SK-N-SH (cell line): ENCODE results near the gene ASPDH. TPM values are rescaled to one million over a fixed set of nuclear protein-coding genes. Genes with fewer than 3 reads are reported as not detected.

Experiments used
- CTCF ChIA-PET: fragments of 300-600, 350-600 bp; formaldehyde crosslinking; extraction: SDS; loops from one replicate; lab custom pipeline; 2021; lab: Yijun Ruan, JAX
- POLR2A ChIA-PET: fragments of 350-600 bp; sonication (Branson Sonifier 250); formaldehyde crosslinking; extraction: SDS; loops from one replicate; lab custom pipeline; 2020; ENCODE audit warnings: antibody characterized with exemption, inconsistent platforms; lab: Yijun Ruan, JAX
- DNase-seq: peaks from one replicate; pipeline ENCODE4 v3.0.0; 2012
- H2AFZ ChIP-seq: fragments of 200-600 bp; sonication (generic); 2 replicates; pipeline ENCODE4 v1.8.1; 2016; ENCODE audit warnings: antibody characterized with exemption, mild to moderate bottlenecking, low read depth
- H3F3A ChIP-seq: fragments of 200-600 bp; sonication (generic); replicated peaks from 2 replicates; pipeline ENCODE3; 2016; ENCODE audit warnings: antibody characterized with exemption, mild to moderate bottlenecking; ENCODE audit not compliant: insufficient read depth
- H3K27ac ChIP-seq, 2 experiments: fragments of 200-500 bp in 1 of 2; fragments of 200-600 bp in 1 of 2; sonication (Bioruptor generic) in 1 of 2; sonication (generic), shearing (Covaris generic) in 1 of 2; 2 replicates each; pipeline versions ENCODE4 v1.5.1 to v1.6.1; 2014 to 2016; ENCODE audit warnings: low read depth in 2 of 2, inconsistent platforms in 1 of 2, low read length in 1 of 2, mild to moderate bottlenecking in 1 of 2, mixed read lengths in 1 of 2
- H3K27me3 ChIP-seq: fragments of 200-600 bp; sonication (generic), shearing (Covaris generic); 2 replicates; pipeline ENCODE4 v1.6.1; 2016; ENCODE audit warnings: mixed run types; ENCODE audit not compliant: insufficient read depth
- H3K36me3 ChIP-seq, 2 experiments: fragments of 200-500 bp in 1 of 2; fragments of 200-600 bp in 1 of 2; sonication (Bioruptor generic) in 1 of 2; sonication (generic) in 1 of 2; replicated peaks in 1 of 2; 2 replicates each; pipeline versions ENCODE3 to v1.5.1; 2014 to 2016; ENCODE audit warnings: low read length in 1 of 2, mild to moderate bottlenecking in 1 of 2; ENCODE audit not compliant: insufficient read depth in 2 of 2, control insufficient read depth in 1 of 2
- H3K4me1 ChIP-seq, 2 experiments: fragments of 200-500 bp in 1 of 2; fragments of 200-600 bp in 1 of 2; sonication (Bioruptor generic) in 1 of 2; sonication (generic), shearing (Covaris generic) in 1 of 2; 2 replicates each; pipeline versions ENCODE4 v1.5.1 to v1.6.1; 2014 to 2016; ENCODE audit warnings: low read depth in 1 of 2, low read length in 1 of 2, mixed run types in 1 of 2; ENCODE audit not compliant: insufficient read depth in 2 of 2, control insufficient read depth in 1 of 2
- H3K4me2 ChIP-seq: fragments of 200-600 bp; sonication (generic), shearing (Covaris generic); 2 replicates; pipeline ENCODE4 v1.6.1; 2017; ENCODE audit warnings: mixed run types
- H3K4me3 ChIP-seq, 2 experiments: fragments of 200-500 bp in 1 of 2; fragments of 200-600 bp in 1 of 2; sonication (Bioruptor generic) in 1 of 2; sonication (generic), shearing (Covaris generic) in 1 of 2; 2 replicates each; pipeline versions ENCODE4 v1.5.1 to v1.8.1; 2014 to 2016; ENCODE audit warnings: low read depth in 2 of 2, inconsistent platforms in 1 of 2, low read length in 1 of 2, mild to moderate bottlenecking in 1 of 2, mixed read lengths in 1 of 2, moderate library complexity in 1 of 2
- H3K79me2 ChIP-seq: fragments of 200-600 bp; sonication (generic); 2 replicates; pipeline ENCODE4 v1.8.1; 2017; ENCODE audit warnings: mild to moderate bottlenecking; ENCODE audit not compliant: insufficient read depth
- H3K9ac ChIP-seq: fragments of 200-600 bp; sonication (generic); 2 replicates; pipeline ENCODE4 v1.6.1; 2017; ENCODE audit warnings: mixed run types
- H3K9me2 ChIP-seq: fragments of 200-600 bp; sonication (generic); 2 replicates; pipeline ENCODE4 v1.6.1; 2017; ENCODE audit warnings: mixed run types
- H3K9me3 ChIP-seq: fragments of 200-600 bp; sonication (generic); 2 replicates; pipeline ENCODE4 v1.6.1; 2017; ENCODE audit warnings: mixed run types, mild to moderate bottlenecking, moderate library complexity
- H4K20me1 ChIP-seq: fragments of 200-600 bp; sonication (generic); 2 replicates; pipeline ENCODE4 v1.6.1; 2017; ENCODE audit warnings: mild to moderate bottlenecking, mixed run types; ENCODE audit not compliant: insufficient read depth
- CTCF ChIP-seq: fragments of 200-600 bp; sonication (generic); IDR thresholded peaks from 2 replicates; pipeline ENCODE4 v1.6.1; 2017; ENCODE audit warnings: antibody characterized with exemption, mild to moderate bottlenecking, moderate library complexity
- FOXJ3 ChIP-seq: sonication (generic); formaldehyde crosslinking; IDR thresholded peaks from 2 replicates; pipeline ENCODE4 v1.5.1; 2020; ENCODE audit warnings: mild to moderate bottlenecking, missing genetic modification reagents
- FOXM1 ChIP-seq: IDR thresholded peaks from 2 replicates; pipeline ENCODE4 v1.4.0; 2012; ENCODE audit warnings: low read depth, mild to moderate bottlenecking
- MAX ChIP-seq: IDR thresholded peaks from 2 replicates; pipeline ENCODE4 v1.4.0; 2012; ENCODE audit warnings: low read depth
- NRF1 ChIP-seq: IDR thresholded peaks from 2 replicates; pipeline ENCODE4 v1.6.1; 2012; ENCODE audit warnings: low read depth, mild to moderate bottlenecking, low read length
- PBX3 ChIP-seq: IDR thresholded peaks from 2 replicates; pipeline ENCODE4; 2012
- RCOR1 ChIP-seq: fragments of 150-350 bp; IDR thresholded peaks from 2 replicates; pipeline ENCODE4 v1.6.1; 2017; ENCODE audit warnings: antibody characterized with exemption, low read length
- RFX5 ChIP-seq: IDR thresholded peaks from 2 replicates; pipeline ENCODE4 v1.6.1; 2012; ENCODE audit warnings: mild to moderate bottlenecking, improper control_type of control experiment, low read length
- RXRA ChIP-seq: IDR thresholded peaks from 2 replicates; pipeline ENCODE4 v1.4.0; 2012; ENCODE audit warnings: low read depth, mild to moderate bottlenecking, borderline replicate concordance
- TCF12 ChIP-seq: IDR thresholded peaks from 2 replicates; pipeline ENCODE4 v1.4.0; 2012
- USF1 ChIP-seq: IDR thresholded peaks from 2 replicates; pipeline ENCODE4 v1.4.0; 2012; ENCODE audit warnings: low read depth, borderline replicate concordance
- USF2 ChIP-seq: fragments of 150-350 bp; IDR thresholded peaks from 2 replicates; pipeline ENCODE4 v1.6.1; 2017; ENCODE audit warnings: antibody characterized with exemption, low read length, low read depth, borderline replicate concordance
- YY1 ChIP-seq: IDR thresholded peaks from 2 replicates; pipeline ENCODE4 v1.4.0; 2012; ENCODE audit warnings: low read depth, mild to moderate bottlenecking
- WGBS: methylation state at CpG from one replicate; pipeline ENCODE4 v1.1.6; 2017; ENCODE audit warnings: low lambda C conversion rate; 5-methylcytosine and 5-hydroxymethylcytosine counted together
- polyA plus RNA-seq, 3 experiments: library from polyadenylated mRNA; depleted of rRNA; stranded (reverse); fragments of >200 nt; gene quantifications; 2 replicates each; pipeline ENCODE4 v1.2.3, GENCODE V29; 2012
- TF ChIP-seq, protein P1 (sequence below): IDR thresholded peaks from 2 replicates; pipeline ENCODE4 v1.6.1; 2012; ENCODE audit warnings: mild to moderate bottlenecking, low read depth, low read length, moderate library complexity

The ASPDH gene
- polyA plus RNA-seq, 1 of the 3 experiments (the other 2 are of a cell fraction) = 0.07 TPM

DNA sequence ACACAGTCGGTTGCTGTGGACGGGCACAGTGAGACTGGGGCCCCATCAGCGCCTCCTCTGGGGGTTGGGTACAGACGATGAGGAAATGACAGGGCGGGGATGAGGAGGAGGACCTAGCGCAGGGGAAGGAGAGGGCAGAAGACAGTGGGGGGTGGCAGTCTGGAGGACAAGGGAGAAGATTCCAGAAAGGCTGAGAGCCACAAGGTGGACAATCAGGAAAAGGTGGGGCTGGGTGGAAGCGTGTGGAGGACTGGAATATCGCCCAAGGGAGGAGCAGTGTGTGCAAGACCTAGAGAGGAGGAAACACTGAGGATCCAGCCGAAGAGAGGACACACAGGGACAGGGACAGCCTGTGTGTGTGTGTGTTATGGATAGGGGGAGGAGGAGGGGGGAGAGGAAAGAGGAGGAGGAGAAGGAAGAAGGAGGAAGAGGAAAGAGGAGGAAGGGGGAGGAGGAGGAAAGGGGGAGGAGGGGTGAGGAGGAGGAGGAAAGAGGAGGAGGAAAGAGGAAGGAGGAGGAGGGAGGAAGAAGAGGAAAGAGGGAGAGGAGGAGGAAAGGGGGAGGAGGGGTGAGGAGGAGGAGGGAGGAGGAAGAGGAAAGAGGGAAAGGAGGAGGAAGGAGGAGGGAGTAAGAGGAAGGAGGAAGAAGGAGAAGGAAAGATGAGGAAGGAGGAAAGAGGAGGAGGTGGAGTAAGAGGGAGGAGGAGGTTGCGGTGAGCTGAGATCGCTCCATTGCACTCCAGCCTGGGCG, 21.2 kb downstream of the ASPDH start:
- Histone ChIP-seq H3F3A (no peaks in the 10 kb centered on the region), H2AFZ (no peak overlapping the region), H3K27me3 (peaks cover 5% of the 10 kb centered on the region; the same call in 1 of the 2 replicates), H3K4me3 (no peak overlapping the region), H3K4me1 (peaks cover 0 to 3% of the 10 kb centered on the region in 2 experiments; a peak in 1 of 4 replicates), H3K9me2 (no peaks in the 10 kb centered on the region)
- CTCF ChIA-PET = no interaction called here
- peak; percentile 53 for DNase-seq
- POLR2A ChIA-PET = no interaction called here
- TF ChIP-seq PBX3 (no peak), USF1 (no peak), FOXM1 (no peak), USF2 (no peak), YY1 (no peak), TCF12 (no peak), FOXJ3 (CRISPR knock-in tag) (no peak), CTCF (no peak), RXRA (no peak), MAX (no peak), RCOR1 (no peak), NRF1 (no peak), RFX5 (no peak)
- TF ChIP-seq, protein P1, sequence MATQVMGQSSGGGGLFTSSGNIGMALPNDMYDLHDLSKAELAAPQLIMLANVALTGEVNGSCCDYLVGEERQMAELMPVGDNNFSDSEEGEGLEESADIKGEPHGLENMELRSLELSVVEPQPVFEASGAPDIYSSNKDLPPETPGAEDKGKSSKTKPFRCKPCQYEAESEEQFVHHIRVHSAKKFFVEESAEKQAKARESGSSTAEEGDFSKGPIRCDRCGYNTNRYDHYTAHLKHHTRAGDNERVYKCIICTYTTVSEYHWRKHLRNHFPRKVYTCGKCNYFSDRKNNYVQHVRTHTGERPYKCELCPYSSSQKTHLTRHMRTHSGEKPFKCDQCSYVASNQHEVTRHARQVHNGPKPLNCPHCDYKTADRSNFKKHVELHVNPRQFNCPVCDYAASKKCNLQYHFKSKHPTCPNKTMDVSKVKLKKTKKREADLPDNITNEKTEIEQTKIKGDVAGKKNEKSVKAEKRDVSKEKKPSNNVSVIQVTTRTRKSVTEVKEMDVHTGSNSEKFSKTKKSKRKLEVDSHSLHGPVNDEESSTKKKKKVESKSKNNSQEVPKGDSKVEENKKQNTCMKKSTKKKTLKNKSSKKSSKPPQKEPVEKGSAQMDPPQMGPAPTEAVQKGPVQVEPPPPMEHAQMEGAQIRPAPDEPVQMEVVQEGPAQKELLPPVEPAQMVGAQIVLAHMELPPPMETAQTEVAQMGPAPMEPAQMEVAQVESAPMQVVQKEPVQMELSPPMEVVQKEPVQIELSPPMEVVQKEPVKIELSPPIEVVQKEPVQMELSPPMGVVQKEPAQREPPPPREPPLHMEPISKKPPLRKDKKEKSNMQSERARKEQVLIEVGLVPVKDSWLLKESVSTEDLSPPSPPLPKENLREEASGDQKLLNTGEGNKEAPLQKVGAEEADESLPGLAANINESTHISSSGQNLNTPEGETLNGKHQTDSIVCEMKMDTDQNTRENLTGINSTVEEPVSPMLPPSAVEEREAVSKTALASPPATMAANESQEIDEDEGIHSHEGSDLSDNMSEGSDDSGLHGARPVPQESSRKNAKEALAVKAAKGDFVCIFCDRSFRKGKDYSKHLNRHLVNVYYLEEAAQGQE = no peak
- TF ChIP-seq, all 33 proteins: peak for 0
- H3K36me3 ChIP-seq = no peaks in the 10 kb centered on the region
- no peaks in the 10 kb centered on the region for H4K20me1 ChIP-seq
- no peak overlapping the region for H3K4me2 ChIP-seq
- 23% methylated on average over 11 of the region's 12 CpGs for WGBS
- no peaks in the 10 kb centered on the region for H3K9me3 ChIP-seq
- H3K9ac ChIP-seq = no peak overlapping the region
- no peaks in the 10 kb centered on the region for H3K79me2 ChIP-seq
- no peak overlapping the region for H3K27ac ChIP-seq
